NCI-H226 (cell line): ENCODE measurements around the gene ENTPD8.
"Not testable (repeated sequence)": the region's sequence is repeated elsewhere in the genome, so short reads cannot be mapped to it uniquely, and the experiment has no call there.

ENCODE experiments used
- DNase-seq: peaks from one replicate; pipeline ENCODE4 v3.0.0-alpha.2; 2015

The ENTPD8 gene

DNA sequence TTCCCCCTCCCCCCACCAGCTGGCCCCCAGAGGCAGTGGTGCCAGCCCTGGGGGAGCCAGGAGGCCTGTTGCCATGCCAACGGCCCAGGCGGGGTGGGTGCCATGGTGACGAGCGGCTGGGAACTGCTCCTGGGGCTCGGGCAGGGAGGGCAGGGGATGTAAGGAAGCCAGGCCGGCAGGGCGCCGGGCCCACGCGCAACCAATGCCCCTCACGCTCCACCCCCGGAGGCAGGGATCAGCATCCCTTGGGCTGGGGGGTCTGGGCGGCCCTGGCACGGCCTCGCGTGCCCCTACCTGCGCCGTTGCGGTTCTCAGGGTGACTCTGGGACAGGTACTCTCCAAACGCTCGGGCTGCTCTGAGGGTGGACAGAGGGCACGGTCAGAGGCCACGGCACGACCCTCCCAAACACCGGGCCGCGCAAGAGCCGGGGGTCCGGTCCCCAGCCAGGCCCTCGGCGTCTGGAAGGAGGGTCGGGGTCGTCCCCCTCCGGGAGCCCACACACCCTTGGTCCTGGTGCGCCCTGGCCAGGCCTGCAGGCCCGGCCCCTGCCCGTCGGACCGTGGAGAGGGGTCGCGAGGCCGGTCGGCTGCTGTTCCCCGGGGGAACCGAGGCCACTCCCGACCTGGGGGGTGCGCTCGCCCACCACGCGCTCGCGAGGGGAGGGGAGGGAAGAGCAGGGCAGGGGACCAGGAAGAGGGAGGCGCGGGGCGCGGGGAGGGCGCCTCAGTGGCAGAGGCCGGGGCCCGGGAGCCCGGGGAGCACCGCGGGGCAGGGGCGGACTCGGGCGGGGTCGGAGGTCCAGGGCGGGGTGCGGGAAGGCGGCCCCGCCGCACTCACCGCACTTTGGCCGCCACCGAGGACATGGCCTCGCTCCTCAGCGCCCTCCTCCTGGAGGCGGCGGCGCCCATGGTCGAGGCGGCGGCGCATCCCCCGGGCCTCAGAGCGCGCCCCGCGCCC, 17.3 kb upstream of the ENTPD8 start:
- DNase-seq: no peak

DNA sequence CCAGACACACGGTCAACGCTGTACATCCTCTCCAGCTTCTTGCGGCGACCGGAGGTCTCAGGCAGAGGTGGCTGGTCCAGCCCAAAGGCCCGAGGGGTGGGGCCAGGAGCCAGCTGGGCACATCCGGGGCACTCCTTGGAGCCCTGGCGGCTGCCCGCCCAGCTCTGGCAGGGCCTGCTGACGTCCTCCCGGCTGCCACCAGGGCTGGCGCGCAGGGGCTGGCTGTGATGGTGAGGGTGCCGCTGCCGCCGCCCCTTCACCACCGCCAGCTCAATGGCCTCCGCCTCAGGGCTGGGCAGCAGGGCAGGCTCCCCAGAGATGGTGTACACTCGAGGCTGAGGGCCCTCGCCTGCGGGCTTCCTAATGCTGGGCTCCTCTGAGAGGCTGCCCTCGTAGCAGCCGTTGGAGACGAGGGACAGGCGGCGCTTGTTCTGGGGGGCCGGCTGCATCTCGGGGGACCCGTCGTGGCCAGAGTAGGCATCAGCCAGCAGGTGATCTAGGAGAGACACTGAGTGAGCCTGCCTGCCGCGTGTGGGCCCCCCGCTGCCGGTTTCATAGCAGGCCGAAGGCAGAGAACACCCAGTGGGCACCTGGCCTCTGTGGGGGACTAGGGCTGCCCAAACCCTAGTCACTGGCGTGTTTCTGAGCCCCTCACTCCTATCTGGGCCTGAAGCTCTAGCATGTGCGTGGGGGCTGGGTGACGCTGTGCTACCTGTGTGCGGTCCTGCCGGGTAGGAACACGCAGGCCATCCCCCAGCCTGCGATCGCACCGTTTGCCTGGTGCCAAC, 16.4 kb upstream of the ENTPD8 start:
- DNase-seq: no peak

GRCh38 chr9:137456864-137457405, 15.8 kb upstream of the ENTPD8 start:
- no peak for DNase-seq

DNA sequence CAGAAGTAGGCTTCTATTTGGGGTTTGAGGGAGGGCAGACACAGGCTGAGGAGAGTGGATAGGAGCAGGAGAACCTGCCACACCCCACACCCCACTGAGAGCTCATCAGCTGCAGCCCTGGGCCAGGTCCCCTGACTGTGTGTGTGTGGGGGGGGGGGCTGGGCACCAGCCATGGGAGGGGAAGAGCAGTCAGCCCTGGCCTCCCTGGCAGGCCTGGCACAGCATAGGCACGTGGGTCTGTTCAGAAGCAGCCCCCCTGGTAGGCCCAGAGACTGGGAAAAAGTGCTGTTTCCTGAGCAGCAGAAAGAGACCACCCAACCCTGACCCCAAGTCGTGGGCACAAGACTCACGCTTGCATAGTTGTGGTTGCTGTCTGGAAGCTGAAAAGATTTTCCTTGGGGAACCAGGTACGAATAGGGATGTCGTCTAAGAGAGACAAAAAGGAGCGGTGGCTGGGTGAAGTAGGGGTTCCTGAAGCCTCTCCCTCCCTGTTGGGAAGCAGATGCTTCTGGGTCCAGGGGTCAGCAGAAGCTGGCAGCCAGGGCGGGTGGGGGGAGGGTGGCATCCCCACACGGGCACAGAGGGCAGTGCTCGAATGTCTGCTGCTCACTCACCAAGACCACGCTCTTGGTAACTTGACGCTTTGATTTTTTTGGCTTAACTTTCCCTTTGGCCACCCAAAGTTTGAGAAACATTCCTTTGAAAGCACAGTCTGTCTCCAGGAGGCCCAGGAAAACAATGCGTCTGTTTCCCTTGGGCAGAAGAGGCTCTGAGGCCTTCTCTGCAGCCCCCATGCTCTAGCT, 15.1 kb upstream of the ENTPD8 start:
- no peak for DNase-seq

DNA sequence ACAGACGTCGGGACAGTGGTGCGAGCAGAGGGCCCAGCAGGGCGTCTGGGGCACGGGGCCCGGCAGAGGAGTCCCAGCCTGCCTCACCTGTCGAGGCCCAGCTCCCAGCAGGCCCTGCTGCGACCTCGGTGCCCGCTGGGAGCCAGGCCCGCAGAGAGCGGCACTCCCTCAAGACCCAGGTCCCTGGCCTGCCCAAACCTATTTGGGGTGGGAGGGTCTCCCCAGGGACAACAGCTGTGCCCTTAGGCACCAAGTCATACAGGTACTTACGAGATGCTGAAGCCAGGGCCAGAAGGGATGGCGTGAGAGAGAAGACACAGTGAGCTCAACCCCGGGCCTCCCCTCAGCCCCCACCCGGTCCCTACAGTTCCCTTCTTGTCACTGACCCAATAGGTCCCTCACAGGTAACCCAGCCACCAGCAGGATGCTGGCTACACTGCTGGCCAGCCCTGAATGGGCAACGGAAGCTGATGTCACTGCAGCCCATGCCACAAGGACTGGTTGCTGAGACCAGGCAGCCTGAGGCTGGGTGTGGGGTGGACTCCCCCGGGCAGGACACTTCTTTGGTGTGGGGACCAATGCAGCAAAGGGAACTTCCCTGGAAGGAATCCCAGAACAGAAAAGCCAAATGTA, 14.3 kb upstream of the ENTPD8 start:
- no peak for DNase-seq

- DNase-seq: no peak
These were observed 13.6 kb upstream of the ENTPD8 start for GRCh38 chr9:137454597-137455358.

- no peak for DNase-seq
These were observed 13.0 kb upstream of the ENTPD8 start for GRCh38 chr9:137454145-137454596.

DNA sequence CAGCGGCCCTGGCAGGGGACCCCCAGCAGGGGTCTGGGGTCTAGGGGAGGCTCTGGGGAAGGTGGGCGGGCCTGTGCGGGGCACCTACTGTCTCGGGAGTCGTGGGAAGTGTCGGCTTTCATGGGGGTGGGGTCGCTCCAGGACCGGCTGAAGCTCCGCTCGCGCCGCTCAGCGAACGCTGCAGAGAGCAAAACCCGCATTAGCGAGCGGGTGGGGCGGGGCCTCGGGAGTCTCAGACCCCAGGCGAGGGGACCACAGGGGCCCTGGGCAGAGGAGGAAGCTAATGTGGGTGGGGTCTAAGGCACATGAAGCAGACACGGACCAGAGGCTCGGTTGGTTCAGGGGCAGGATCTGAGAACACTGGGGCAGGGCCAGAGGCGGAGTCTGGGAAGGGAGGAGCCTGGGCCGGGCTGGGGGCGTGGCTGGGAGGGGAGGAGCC, 12.5 kb upstream of the ENTPD8 start:
- DNase-seq: peak; percentile 24

GRCh38 chr9:137452761-137453642, 11.8 kb upstream of the ENTPD8 start:
- no peak for DNase-seq

- DNase-seq: no peak
These were observed 11.0 kb upstream of the ENTPD8 start for GRCh38 chr9:137452006-137452760.

DNA sequence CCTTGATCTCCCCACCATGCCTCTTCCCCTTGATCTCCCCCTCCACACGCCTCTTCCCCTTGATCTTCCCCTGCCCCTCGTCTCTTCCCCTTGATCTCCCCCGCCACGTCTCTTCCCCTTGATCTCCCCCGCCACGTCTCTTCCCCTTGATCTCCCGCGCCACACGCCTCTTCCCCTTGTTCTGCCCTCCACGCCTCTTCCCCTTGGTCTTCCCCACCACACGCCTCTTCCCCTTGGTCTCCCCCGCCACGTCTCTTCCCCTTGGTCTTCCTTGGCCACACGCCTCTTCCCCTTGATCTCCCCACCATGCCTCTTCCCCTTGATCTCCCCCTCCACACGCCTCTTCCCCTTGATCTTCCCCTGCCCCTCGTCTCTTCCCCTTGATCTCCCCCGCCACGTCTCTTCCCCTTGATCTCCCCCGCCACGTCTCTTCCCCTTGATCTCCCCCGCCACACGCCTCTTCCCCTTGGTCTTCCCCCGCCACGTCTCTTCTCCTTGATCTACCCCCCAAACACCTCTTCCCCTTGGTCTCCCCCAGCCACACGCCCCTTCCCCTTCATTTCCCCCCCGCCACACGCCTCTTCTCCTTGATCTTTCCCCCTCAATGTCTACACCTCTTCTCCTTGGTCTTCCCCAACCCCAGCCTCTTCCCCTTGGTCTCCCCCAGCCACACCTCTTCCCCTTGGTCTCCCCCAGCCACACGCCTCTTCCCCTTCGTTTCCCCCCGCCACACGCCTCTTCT, 10.3 kb upstream of the ENTPD8 start:
- DNase-seq: not testable (repeated sequence)

DNA sequence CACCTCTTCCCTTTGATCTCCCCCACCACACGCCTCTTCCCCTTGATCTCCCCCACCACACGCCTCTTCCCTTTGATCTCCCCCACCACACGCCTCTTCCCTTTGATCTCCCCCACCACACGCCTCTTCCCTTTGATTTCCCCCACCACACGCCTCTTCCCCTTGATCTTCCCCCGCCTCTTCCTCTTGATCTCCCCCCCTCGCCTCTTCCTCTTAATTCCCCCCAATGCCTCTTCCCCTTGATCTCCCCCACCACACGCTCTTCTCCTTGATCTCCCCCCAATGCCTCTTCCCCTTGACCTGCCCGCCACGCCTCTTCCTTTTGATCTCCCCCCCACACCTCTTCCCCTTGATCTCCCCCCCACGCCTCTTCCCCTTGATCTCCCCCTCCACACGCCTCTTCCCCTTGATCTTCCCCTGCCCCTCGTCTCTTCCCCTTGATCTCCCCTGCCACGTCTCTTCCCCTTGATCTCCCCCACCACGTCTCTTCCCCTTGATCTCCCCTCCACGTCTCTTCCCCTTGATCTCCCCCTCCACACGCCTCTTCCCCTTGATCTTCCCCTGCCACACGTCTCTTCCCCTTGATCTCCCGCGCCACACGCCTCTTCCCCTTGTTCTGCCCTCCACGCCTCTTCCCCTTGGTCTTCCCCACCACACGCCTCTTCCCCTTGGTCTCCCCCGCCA, 9.5 kb upstream of the ENTPD8 start:
- not testable (repeated sequence) for DNase-seq

GRCh38 chr9:137449931-137450538, 8.9 kb upstream of the ENTPD8 start:
- DNase-seq: no peak

GRCh38 chr9:137449081-137449844, 8.1 kb upstream of the ENTPD8 start:
- DNase-seq: no peak

- no peak for DNase-seq
These were observed 7.4 kb upstream of the ENTPD8 start for GRCh38 chr9:137448602-137448962.

DNA sequence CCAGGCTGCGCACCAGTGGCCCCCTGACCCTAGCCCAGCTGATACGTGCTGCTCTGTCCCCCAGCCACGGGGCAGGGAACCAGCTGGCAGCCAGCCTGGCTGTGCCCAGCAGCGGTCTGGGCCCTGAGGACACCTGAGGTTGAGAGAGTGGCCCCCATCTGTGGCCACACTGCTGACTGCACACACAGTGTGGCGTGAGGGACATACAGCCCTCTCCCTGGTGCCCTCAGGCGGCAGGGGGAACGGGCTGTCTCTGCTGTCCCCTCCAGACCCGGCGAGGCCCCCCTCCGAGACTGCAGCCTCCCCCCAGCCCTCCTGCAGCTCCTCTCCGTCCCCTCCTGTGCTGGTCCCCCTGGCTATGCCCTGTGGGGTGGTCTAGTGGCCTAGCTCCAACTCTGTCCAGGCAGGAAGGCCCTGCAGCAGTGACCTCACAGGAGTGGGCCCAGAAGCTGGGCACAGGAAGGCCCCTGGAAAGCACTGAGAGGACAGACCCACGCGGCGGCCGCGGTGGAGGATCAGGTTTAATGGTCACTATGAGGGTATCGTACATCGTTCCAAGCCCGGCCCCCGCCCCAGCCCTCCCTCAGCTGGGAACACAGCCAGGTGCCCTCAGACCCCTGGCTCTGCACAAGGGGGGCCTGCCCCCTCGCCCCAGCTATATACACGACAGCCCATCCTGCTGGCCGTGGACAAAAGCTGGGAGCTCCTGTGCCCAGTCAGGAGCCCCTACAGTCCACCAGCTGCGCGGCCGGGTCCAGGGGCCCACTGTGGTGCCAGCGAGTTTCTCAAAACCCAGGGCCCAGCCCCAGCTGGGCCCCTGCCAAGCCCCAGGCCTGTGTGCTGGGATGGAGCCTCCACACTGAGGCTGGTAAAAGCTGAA, 6.8 kb upstream of the ENTPD8 start:
- no peak for DNase-seq
